Neuronal stem cell (in vitro differentiated cells): ENCODE data around the gene ADRM1.

Experiments
- DNase-seq: peaks from one replicate; pipeline ENCODE4 v3.0.0-alpha.2; 2013; ENCODE audit warnings: low spot score
- H2AFZ ChIP-seq: one replicate; pipeline ENCODE4 v1.6.1; 2013; ENCODE audit warnings: mild to moderate bottlenecking, low read length, inconsistent platforms
- H2AK5ac ChIP-seq: 2 replicates; pipeline ENCODE4 v1.6.1; 2013; ENCODE audit warnings: low read depth, mild to moderate bottlenecking, inconsistent platforms, low read length, moderate library complexity, mixed read lengths
- H2BK120ac ChIP-seq: 2 replicates; pipeline ENCODE4 v1.6.1; 2013; ENCODE audit warnings: low read depth, mild to moderate bottlenecking, inconsistent platforms, low read length, moderate library complexity, mixed read lengths
- H2BK12ac ChIP-seq: one replicate; pipeline ENCODE4 v1.6.1; 2013; ENCODE audit warnings: low read length, inconsistent platforms
- H2BK15ac ChIP-seq: 2 replicates; pipeline ENCODE4 v1.6.1; 2013; ENCODE audit warnings: mild to moderate bottlenecking, low read length, inconsistent platforms, mixed read lengths
- H2BK5ac ChIP-seq: one replicate; pipeline ENCODE4 v1.6.1; 2013; ENCODE audit warnings: inconsistent platforms, mild to moderate bottlenecking, low read length, moderate library complexity
- H3K14ac ChIP-seq: one replicate; pipeline ENCODE4 v1.6.1; 2013; ENCODE audit warnings: low read length, inconsistent platforms
- H3K18ac ChIP-seq: 2 replicates; pipeline ENCODE4 v1.6.1; 2013; ENCODE audit warnings: low read length, inconsistent platforms
- H3K23ac ChIP-seq: 2 replicates; pipeline ENCODE4 v1.6.1; 2013; ENCODE audit warnings: low read depth, mild to moderate bottlenecking, mixed read lengths, low read length, inconsistent platforms; ENCODE audit not compliant: poor library complexity
- H3K27ac ChIP-seq: replicated peaks from 3 replicates; pipeline ENCODE4 v1.5.1; 2013; ENCODE audit warnings: low read length, inconsistent platforms
- H3K27me3 ChIP-seq, 3 experiments: 2 replicates each; pipeline ENCODE4 v1.6.1; 2013; ENCODE audit warnings: low read length in 3 of 3, mild to moderate bottlenecking in 2 of 3, inconsistent platforms in 1 of 3, low read depth in 1 of 3, mixed read lengths in 1 of 3, moderate library complexity in 1 of 3; ENCODE audit not compliant: control insufficient read depth in 3 of 3, insufficient read depth in 3 of 3
- H3K36me3 ChIP-seq, 2 donors: replicated peaks in 1 of 2; 2 replicates each; pipeline ENCODE4 v1.6.1; 2013; ENCODE audit warnings: low read length in 2 of 2; ENCODE audit not compliant: control insufficient read depth in 2 of 2, insufficient read depth in 2 of 2
- H3K4ac ChIP-seq: 2 replicates; pipeline ENCODE4 v1.6.1; 2013; ENCODE audit warnings: inconsistent platforms, mild to moderate bottlenecking, low read length, moderate library complexity
- H3K4me1 ChIP-seq, 2 donors: 1 replicate in 1 of 2; 2 replicates in 1 of 2; pipeline ENCODE4 v1.6.1; 2013; ENCODE audit warnings: low read length in 2 of 2, low read depth in 1 of 2; ENCODE audit not compliant: control insufficient read depth in 2 of 2, insufficient read depth in 1 of 2
- H3K4me2 ChIP-seq: one replicate; pipeline ENCODE4 v1.6.1; 2013; ENCODE audit warnings: mild to moderate bottlenecking, low read length, inconsistent platforms; ENCODE audit not compliant: insufficient read depth, poor library complexity, severe bottlenecking
- H3K4me3 ChIP-seq, 2 donors: 2 replicates each; pipeline ENCODE4 v1.5.1; 2013; ENCODE audit warnings: low read length in 2 of 2, mild to moderate bottlenecking in 2 of 2, inconsistent platforms in 1 of 2, moderate library complexity in 1 of 2
- H3K79me1 ChIP-seq: one replicate; pipeline ENCODE4 v1.6.1; 2013; ENCODE audit warnings: low read depth, mild to moderate bottlenecking, inconsistent platforms, low read length, moderate library complexity
- H3K9ac ChIP-seq: one replicate; pipeline ENCODE4 v1.6.1; 2013; ENCODE audit warnings: mild to moderate bottlenecking, low read depth, low read length, inconsistent platforms; ENCODE audit not compliant: poor library complexity
- H3K9me3 ChIP-seq, 2 donors: replicated peaks in 1 of 2; 2 replicates each; pipeline versions ENCODE3 to v1.6.1; 2013; ENCODE audit warnings: low read length in 2 of 2, mild to moderate bottlenecking in 2 of 2, inconsistent platforms in 1 of 2, low read depth in 1 of 2, mixed read lengths in 1 of 2, moderate library complexity in 1 of 2; ENCODE audit not compliant: control insufficient read depth in 2 of 2, insufficient read depth in 1 of 2
- H4K8ac ChIP-seq: one replicate; pipeline ENCODE4 v1.6.1; 2013; ENCODE audit warnings: low read depth, mild to moderate bottlenecking, inconsistent platforms, low read length, moderate library complexity
- H4K91ac ChIP-seq: one replicate; pipeline ENCODE4 v1.6.1; 2013; ENCODE audit warnings: low read length, low read depth, mild to moderate bottlenecking, inconsistent platforms; ENCODE audit not compliant: poor library complexity
- WGBS, 2 donors: extraction: QIAGEN DNeasy Blood & Tissue Kit; methylation state at CpG; one replicate each; pipeline ENCODE4 v1.1.7; 2013; ENCODE audit warnings: missing lambda C conversion rate in 2 of 2, mixed read lengths in 1 of 2; ENCODE audit not compliant: insufficient read length in 2 of 2, insufficient replicate concordance in 1 of 2; ENCODE audit errors: extremely low coverage in 2 of 2; 5-methylcytosine and 5-hydroxymethylcytosine counted together

ADRM1 gene

DNA sequence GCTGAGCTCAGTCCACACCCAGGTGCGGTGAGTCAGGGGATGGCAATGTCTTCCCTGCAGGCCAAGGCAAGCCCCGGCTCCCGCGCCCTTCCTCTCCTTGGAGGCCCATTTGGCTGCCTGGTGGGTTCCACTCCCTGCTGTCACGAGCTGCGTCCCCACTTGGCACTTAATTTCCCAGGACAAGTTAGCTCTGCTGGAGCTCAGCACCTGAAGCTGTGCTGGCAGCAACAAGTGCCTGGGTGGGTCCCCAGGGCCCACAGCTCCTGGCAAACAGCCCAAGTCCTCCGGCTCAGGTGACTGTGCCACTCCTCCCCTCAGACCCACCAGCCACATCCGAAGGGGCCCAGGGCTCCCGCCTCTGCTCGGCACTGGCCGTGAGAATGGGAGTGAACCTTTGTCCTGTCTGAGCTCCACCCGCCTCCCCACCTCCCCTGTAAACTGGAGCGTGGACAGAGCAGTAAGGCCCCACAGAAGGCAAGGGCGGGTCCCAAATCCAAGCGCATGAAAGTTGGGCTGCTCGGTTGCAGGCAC, 47.4 kb downstream of the ADRM1 start:
- no peak overlapping the region for H2BK120ac ChIP-seq
- no peak overlapping the region for H3K9ac ChIP-seq
- no peak overlapping the region for H2BK5ac ChIP-seq
- H3K23ac ChIP-seq, result peak overlapping the region; percentile 55
- peaks cover 42% of the 10 kb centered on the region in 2 donors for H3K36me3 ChIP-seq
- H4K91ac ChIP-seq, result no peak overlapping the region
- no peak overlapping the region for H4K8ac ChIP-seq
- H2BK15ac ChIP-seq, result no peak overlapping the region
- H3K18ac ChIP-seq, result peak overlapping the region; percentile 28
- no peak overlapping the region for H3K4me2 ChIP-seq
- no peak overlapping the region for H2BK12ac ChIP-seq
- DNase-seq, result no peak
- H2AK5ac ChIP-seq, result peak overlapping the region; percentile 28
- peak overlapping the region; percentile 21 for H3K14ac ChIP-seq
- H2AFZ ChIP-seq, result no peak overlapping the region
- no peak overlapping the region for H3K4me3 ChIP-seq
- peaks cover 3 to 6% of the 10 kb centered on the region in 2 donors for H3K9me3 ChIP-seq
- no peaks in the 10 kb centered on the region for H3K27me3 ChIP-seq
- H3K27ac ChIP-seq, result no peak overlapping the region
- WGBS, 2 donors, result no CpG with 5 or more reads among the region's 16 CpGs
- peaks cover 5 to 9% of the 10 kb centered on the region in 2 donors for H3K4me1 ChIP-seq
- no peak overlapping the region for H3K4ac ChIP-seq
- peaks cover 23% of the 10 kb centered on the region for H3K79me1 ChIP-seq

DNA sequence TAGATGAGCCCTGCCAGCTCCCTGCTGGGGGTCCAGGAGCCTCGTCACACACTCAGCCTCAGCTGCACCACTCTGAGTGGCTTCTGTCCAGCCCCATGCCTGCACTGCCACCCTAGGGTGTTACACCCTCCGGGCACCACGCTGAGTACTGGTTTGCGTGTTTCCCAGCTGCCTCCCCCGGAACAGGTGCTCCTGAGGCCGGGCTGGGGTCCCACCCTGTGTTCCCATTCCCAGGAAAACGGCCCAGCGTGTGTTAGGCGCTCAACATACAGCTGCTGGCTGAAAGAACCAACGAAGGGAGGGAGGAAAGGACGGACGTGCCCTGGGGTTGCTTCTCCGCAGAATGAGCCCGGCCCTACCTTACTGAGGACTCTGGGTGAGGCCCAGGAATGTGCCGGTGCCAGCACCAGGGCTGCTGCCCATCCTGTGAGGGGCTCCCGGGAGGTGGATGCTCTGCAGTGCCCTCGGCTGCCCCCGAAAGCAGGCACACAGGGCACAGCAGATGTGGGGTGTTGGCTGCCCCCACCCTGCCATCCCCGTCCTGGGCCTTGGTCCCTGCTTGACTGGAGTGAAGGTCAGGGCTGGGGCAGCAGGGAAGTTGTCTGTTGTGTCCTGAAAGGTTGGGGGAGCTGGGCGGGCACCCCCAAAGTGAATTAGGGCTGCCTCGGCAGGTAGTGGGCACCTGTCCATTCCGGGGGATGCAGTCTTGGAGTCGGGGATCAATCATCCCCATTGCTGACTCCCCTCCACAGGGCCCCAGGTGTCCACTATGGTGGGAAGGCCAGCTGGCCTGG, 48.0 kb downstream of the ADRM1 start:
- H3K18ac ChIP-seq, result no peak overlapping the region
- H3K4me2 ChIP-seq, result no peak overlapping the region
- H3K4me1 ChIP-seq, result peaks cover 8 to 15% of the 10 kb centered on the region in 2 donors
- H2BK15ac ChIP-seq, result no peak overlapping the region
- H2AK5ac ChIP-seq, result no peak overlapping the region
- H2BK120ac ChIP-seq, result no peak overlapping the region
- H2BK12ac ChIP-seq, result no peak overlapping the region
- peak overlapping the region; percentile 55 for H3K23ac ChIP-seq
- H3K4me3 ChIP-seq, result no peak overlapping the region
- no CpG with 5 or more reads among the region's 23 CpGs for WGBS, 2 donors
- no peak overlapping the region for H3K9ac ChIP-seq
- no peak overlapping the region for H2BK5ac ChIP-seq
- H3K14ac ChIP-seq, result no peak overlapping the region
- DNase-seq, result no peak
- H3K9me3 ChIP-seq, result peaks cover 3 to 6% of the 10 kb centered on the region in 2 donors
- H3K27ac ChIP-seq, result no peak overlapping the region
- H4K8ac ChIP-seq, result no peak overlapping the region
- no peaks in the 10 kb centered on the region for H3K27me3 ChIP-seq
- H3K4ac ChIP-seq, result no peak overlapping the region
- H3K36me3 ChIP-seq, result peaks cover 39 to 42% of the 10 kb centered on the region in 2 donors
- H3K79me1 ChIP-seq, result peaks cover 24% of the 10 kb centered on the region
- H4K91ac ChIP-seq, result no peak overlapping the region
- no peak overlapping the region for H2AFZ ChIP-seq

DNA sequence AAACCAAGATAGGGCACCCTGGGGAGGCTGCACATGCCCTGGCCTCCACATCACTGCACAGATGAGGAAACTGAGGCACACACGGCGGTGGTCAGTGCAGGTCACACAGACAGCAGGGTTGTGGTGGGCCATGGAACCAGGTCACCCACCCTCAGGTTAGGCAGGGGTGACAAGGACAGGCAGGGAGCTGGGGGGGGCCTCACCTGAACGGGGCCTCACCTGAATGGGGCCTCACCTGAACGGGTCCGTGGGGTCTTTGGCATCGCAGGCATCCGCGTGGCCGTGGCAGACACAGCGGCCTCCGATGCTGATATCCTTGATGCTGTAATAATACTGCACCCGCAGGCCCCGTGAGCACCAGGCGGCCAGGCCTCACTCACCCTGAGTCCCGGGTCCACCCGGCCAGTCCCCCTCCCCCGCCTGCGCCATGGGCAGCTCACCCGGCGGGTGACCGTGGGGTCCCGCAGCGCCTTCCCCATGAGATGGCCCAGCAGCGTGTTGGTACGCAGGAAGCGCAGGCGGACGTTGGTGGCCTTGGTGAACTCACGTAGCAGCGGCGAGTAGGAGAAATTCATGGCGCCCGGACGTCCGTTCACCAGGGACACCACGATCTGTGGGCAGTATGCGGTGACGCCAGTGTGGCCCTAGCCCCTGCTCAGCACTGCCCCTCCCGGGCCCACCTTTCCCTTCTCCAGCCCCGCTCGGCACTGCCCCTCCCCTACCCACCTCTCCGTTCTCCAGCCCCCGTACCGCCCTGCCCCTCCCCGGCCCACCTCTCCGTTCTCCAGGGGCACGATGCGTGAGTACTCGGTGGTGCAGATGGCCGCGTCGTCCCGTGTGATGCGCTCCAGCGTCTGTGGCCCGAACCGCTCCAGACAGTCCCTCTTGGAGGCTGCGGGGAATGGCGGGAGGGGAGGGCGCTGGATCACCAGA, 48.9 kb downstream of the ADRM1 start:
- no peak overlapping the region for H2BK5ac ChIP-seq
- no peak overlapping the region for H4K91ac ChIP-seq
- H3K4me3 ChIP-seq, result no peak overlapping the region
- H3K36me3 ChIP-seq, result peaks cover 30 to 37% of the 10 kb centered on the region in 2 donors
- no peak overlapping the region for H3K18ac ChIP-seq
- no peak overlapping the region for H4K8ac ChIP-seq
- H2AK5ac ChIP-seq, result no peak overlapping the region
- peaks cover 26% of the 10 kb centered on the region for H3K79me1 ChIP-seq
- peak overlapping the region; percentile 43 for H3K23ac ChIP-seq
- H3K4me1 ChIP-seq, result peaks cover 18 to 22% of the 10 kb centered on the region in 2 donors
- H3K27me3 ChIP-seq, result no peaks in the 10 kb centered on the region
- no peak for DNase-seq
- H3K9me3 ChIP-seq, result peaks cover 3 to 6% of the 10 kb centered on the region in 2 donors
- no peak overlapping the region for H2BK15ac ChIP-seq
- peak overlapping the region; percentile 12 for H3K9ac ChIP-seq
- H3K27ac ChIP-seq, result no peak overlapping the region
- no peak overlapping the region for H3K14ac ChIP-seq
- no CpG with 5 or more reads among the region's 60 CpGs for WGBS, 2 donors
- H2BK12ac ChIP-seq, result no peak overlapping the region
- no peak overlapping the region for H3K4me2 ChIP-seq
- no peak overlapping the region for H2BK120ac ChIP-seq
- no peak overlapping the region for H3K4ac ChIP-seq
- no peak overlapping the region for H2AFZ ChIP-seq
